GM03348 (cell line): Measurements from ENCODE around the gene TTYH1.
"Not testable (repeated sequence)": the region's sequence is repeated elsewhere in the genome, so short reads cannot be mapped to it uniquely, and the experiment has no call there.

ENCODE experiments used
- DNase-seq: peaks from one replicate; pipeline ENCODE4 v3.0.0; 2012; ENCODE audit warnings: low spot score

Gene TTYH1

GRCh38 chr19:54415208-54415900, at the start of gene TTYH1:
Gene TTYH1 (plus strand): TSS chr19:54415464. CDS start chr19:54415553, 89 bp downstream.
- DNase-seq: no peak

GRCh38 chr19:54365798-54366197, 49.5 kb upstream of the TTYH1 start:
- DNase-seq: not testable (repeated sequence)

GRCh38 chr19:54366811-54367210, 48.5 kb upstream of the TTYH1 start:
- DNase-seq: no peak

- DNase-seq: no peak
Observed at GRCh38 chr19:54369082-54369687, 46.1 kb upstream of the TTYH1 start.

GRCh38 chr19:54369688-54370433, 45.4 kb upstream of the TTYH1 start:
- DNase-seq: not testable (repeated sequence)

- DNase-seq: not testable (repeated sequence)
Observed at GRCh38 chr19:54370434-54370796, 44.8 kb upstream of the TTYH1 start.

GRCh38 chr19:54371453-54371852, 43.8 kb upstream of the TTYH1 start:
- not testable (repeated sequence) for DNase-seq

GRCh38 chr19:54373781-54374631, 41.3 kb upstream of the TTYH1 start:
- no peak for DNase-seq

GRCh38 chr19:54375181-54375938, 39.9 kb upstream of the TTYH1 start:
- not testable (repeated sequence) for DNase-seq

- DNase-seq: no peak
Observed at GRCh38 chr19:54376610-54377285, 38.5 kb upstream of the TTYH1 start.

- DNase-seq: no peak
Observed at GRCh38 chr19:54379187-54379678, 36.0 kb upstream of the TTYH1 start.

GRCh38 chr19:54380897-54381296, 34.4 kb upstream of the TTYH1 start:
- DNase-seq: no peak

- not testable (repeated sequence) for DNase-seq
Observed at GRCh38 chr19:54382041-54382440, 33.2 kb upstream of the TTYH1 start.

- DNase-seq: no peak
Observed at GRCh38 chr19:54383330-54383729, 31.9 kb upstream of the TTYH1 start.

GRCh38 chr19:54387991-54388801, 27.1 kb upstream of the TTYH1 start:
- peak; percentile 16 for DNase-seq

GRCh38 chr19:54388802-54389139, 26.5 kb upstream of the TTYH1 start:
- DNase-seq: no peak

- DNase-seq: no peak
Observed at GRCh38 chr19:54389553-54389952, 25.7 kb upstream of the TTYH1 start.

- peak; percentile 71 for DNase-seq
Observed at GRCh38 chr19:54390942-54391577, 24.2 kb upstream of the TTYH1 start.

- DNase-seq: no peak
Observed at GRCh38 chr19:54391589-54392061, 23.6 kb upstream of the TTYH1 start.
